Measurements from ENCODE around the gene MKNK2.
"Not testable (repeated sequence)": the region's sequence is repeated elsewhere in the genome, so short reads cannot be mapped to it uniquely, and the experiment has no call there.

The MKNK2 gene

DNA sequence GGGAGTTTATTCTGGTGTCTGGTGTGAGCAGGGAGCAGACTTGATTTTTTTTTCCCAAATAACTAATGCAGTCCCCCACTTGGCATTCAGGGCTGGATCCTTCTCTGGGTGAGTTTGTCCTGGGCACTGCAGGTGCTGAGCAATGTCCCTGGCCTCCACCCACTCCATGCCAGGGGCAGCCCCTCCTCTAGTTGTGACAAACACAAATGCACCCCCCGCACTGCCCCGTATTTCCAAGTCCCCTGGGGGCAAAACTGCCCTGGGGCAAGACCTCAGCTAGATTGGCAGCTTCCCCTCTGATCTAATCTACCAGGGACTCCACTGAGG, 38.6 kb upstream of the MKNK2 start:
- H3K4me3 ChIP-seq (ENCODE audit: insufficient read depth, low read depth, low read length, poor library complexity, severe bottlenecking) = no peak overlapping the region
- DNase-seq = no peak
- peak overlapping the region; percentile 57 for H3K27ac ChIP-seq (ENCODE audit: insufficient read depth, low read length, poor library complexity, severe bottlenecking)
- no peaks in the 10 kb centered on the region for H3K27me3 ChIP-seq (replicated peaks; ENCODE audit: control insufficient read depth, insufficient read depth, low read length, poor library complexity, severe bottlenecking)
- peaks cover 12% of the 10 kb centered on the region for H3K36me3 ChIP-seq (ENCODE audit: control insufficient read depth, insufficient read depth, low read length)
- peaks cover 74% of the 10 kb centered on the region for H3K4me1 ChIP-seq (ENCODE audit: control insufficient read depth, insufficient read depth, low read length, poor library complexity, severe bottlenecking)
- no peaks in the 10 kb centered on the region for H3K9me3 ChIP-seq (ENCODE audit: control insufficient read depth, low read length)

DNA sequence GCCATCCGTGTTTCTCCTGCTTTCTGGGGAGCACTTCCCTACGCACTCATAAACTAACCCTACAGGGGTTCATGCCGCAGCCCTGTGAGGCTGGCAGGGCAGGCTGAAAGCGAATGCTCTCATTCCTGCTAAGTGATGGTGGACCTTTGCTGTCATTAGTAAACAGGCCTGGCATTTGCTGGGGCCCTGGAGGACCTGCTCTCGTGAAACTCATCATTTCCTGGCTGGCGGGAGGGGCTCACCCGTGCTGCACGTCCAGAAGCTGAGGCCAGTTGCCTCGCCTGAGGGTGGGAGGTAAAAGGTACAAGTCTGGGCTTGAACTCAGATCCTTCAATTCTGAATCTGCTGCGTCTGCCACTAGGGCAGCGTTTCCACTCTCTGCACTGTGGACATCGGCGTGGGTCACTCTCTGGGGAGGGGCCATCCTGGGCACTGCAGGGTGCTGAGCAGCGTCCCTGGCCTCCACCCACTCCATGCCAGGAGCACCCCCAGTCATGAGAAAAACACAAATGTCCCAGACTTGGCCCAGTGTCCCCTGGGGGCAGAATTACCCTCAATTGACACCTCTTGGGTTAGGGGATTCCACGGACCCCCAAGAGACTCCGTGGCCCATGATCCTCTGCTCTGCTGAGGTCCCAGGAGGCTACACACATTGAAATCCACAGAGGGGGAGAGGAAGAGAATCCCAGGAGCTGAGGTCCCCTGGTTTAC, 38.1 kb upstream of the MKNK2 start:
- Histone ChIP-seq H3K27me3 (replicated peaks; ENCODE audit: control insufficient read depth, insufficient read depth, low read length, poor library complexity, severe bottlenecking) (no peaks in the 10 kb centered on the region), H3K4me1 (ENCODE audit: control insufficient read depth, insufficient read depth, low read length, poor library complexity, severe bottlenecking) (peaks cover 74% of the 10 kb centered on the region), H3K27ac (ENCODE audit: insufficient read depth, low read length, poor library complexity, severe bottlenecking) (peak overlapping the region; percentile 57), H3K36me3 (ENCODE audit: control insufficient read depth, insufficient read depth, low read length) (peaks cover 12% of the 10 kb centered on the region), H3K4me3 (ENCODE audit: insufficient read depth, low read depth, low read length, poor library complexity, severe bottlenecking) (no peak overlapping the region), H3K9me3 (ENCODE audit: control insufficient read depth, low read length) (no peaks in the 10 kb centered on the region)
- no peak for DNase-seq

DNA sequence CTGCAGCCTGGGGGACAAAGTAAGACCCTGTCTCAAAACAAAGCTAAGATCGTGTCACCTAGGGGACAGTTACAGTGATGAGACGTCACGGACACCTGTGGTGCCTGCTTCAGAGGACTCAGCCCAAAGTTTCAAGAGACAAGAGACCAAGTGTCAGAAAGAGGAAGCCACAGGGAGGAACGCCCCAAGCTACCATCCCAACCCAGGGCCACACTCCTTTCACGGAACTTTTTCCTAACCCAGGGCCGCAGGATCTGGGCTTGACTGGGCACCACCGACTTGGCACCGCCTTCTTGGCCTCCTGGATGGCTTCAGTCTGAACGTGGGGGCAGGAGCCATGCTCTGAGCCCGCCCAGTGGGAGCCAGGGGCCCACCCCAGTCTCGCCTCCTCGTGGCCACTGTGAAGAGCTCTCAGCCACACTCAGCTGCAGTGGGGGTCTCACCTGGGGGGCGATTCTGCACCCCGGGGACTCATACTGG, 36.6 kb upstream of the MKNK2 start:
- Histone ChIP-seq H3K27ac (ENCODE audit: insufficient read depth, low read length, poor library complexity, severe bottlenecking) (peak overlapping the region; percentile 68), H3K4me3 (ENCODE audit: insufficient read depth, low read depth, low read length, poor library complexity, severe bottlenecking) (no peak overlapping the region), H3K27me3 (replicated peaks; ENCODE audit: control insufficient read depth, insufficient read depth, low read length, poor library complexity, severe bottlenecking) (no peaks in the 10 kb centered on the region), H3K4me1 (ENCODE audit: control insufficient read depth, insufficient read depth, low read length, poor library complexity, severe bottlenecking) (peaks cover 71% of the 10 kb centered on the region), H3K36me3 (ENCODE audit: control insufficient read depth, insufficient read depth, low read length) (peaks cover 4% of the 10 kb centered on the region), H3K9me3 (ENCODE audit: control insufficient read depth, low read length) (no peaks in the 10 kb centered on the region)
- no peak for DNase-seq

- DNase-seq; H3K27me3 ChIP-seq (replicated peaks; ENCODE audit: control insufficient read depth, insufficient read depth, low read length, poor library complexity, severe bottlenecking); H3K9me3 ChIP-seq (ENCODE audit: control insufficient read depth, low read length); H3K36me3 ChIP-seq (ENCODE audit: control insufficient read depth, insufficient read depth, low read length); H3K4me3 ChIP-seq (ENCODE audit: insufficient read depth, low read depth, low read length, poor library complexity, severe bottlenecking): not testable (repeated sequence)
- Histone ChIP-seq H3K4me1 (ENCODE audit: control insufficient read depth, insufficient read depth, low read length, poor library complexity, severe bottlenecking) (peaks cover 74% of the 10 kb centered on the region), H3K27ac (ENCODE audit: insufficient read depth, low read length, poor library complexity, severe bottlenecking) (peak overlapping the region; percentile 68)
Measured at GRCh38 chr19:2086695-2087620, 35.9 kb upstream of the MKNK2 start.

DNA sequence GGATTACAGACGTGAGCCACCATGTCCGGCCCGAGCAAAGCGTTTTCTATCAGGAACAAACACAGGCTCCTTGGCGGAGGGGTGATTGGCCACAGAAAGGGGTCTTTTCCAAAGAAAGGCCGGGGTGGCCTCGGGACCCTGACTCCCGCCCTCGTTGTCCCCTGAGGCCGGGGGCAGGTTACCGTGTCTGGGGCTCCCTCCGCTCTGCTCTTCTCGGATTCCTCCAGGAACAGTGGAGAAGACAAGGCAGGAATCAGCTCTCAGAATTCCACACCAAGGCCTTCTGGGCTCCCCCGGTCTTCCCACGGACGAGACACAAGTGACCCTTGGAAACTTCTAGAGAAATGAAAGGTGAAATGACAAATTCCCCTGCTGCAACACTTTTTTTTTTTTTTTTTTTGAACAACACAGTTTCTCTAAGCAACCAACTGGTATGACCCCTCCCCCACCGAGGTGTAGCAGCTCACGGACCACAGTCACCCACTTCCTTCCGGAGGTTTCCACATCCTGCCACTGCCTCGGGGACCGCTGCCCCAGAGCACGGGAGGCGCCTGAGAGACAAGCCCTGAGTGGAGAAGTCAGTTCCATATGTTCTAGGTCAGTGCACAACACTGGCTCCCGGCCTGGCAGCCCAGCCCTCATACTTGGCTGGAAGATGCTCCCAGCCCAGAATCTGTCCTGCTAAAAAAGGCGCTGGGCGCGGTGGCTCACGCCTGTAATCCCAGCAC, 34.1 kb upstream of the MKNK2 start:
- H3K27ac ChIP-seq (ENCODE audit: insufficient read depth, low read length, poor library complexity, severe bottlenecking) = peak overlapping the region; percentile 98
- peak; percentile 90 to 94 (median 91) for DNase-seq

DNA sequence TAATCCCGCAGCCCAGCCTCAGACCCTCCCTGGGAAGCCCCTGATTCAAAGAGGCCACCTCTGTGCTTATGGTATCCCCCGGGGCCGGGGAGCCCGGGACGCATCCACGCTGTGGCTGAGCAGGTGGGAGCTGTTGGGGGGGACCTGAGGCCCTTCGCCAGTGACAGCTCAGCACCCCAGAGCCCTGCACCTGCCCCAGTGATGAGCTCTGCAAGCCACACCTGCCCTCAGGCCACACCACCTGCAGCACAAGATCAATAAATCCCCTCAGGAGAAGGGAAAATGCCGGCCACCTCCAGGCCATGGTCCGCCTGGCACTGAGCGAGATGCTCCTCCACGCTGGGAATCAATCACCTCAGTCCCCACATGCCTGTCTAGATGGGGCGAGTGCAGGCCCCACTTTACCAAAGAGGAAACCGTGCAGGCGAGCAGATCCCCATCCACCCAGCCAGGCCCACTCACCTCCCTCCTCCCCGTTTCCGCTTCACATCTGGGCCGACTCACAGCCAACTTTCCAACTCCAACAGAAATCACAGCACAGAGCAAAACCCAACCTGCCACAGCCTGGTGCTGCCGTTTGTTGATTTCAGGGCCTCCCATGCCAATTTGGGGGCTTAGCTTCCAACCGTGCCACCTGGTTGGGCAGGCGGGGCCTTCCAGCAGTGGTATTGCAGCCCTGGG, 32.3 kb upstream of the MKNK2 start:
- DNase-seq = peak; percentile 49 to 64 (median 52)
- Histone ChIP-seq H3K9me3 (ENCODE audit: control insufficient read depth, low read length) (no peaks in the 10 kb centered on the region), H3K27ac (ENCODE audit: insufficient read depth, low read length, poor library complexity, severe bottlenecking) (peak overlapping the region; percentile 98), H3K27me3 (replicated peaks; ENCODE audit: control insufficient read depth, insufficient read depth, low read length, poor library complexity, severe bottlenecking) (no peaks in the 10 kb centered on the region), H3K4me1 (ENCODE audit: control insufficient read depth, insufficient read depth, low read length, poor library complexity, severe bottlenecking) (peaks cover 68% of the 10 kb centered on the region), H3K4me3 (ENCODE audit: insufficient read depth, low read depth, low read length, poor library complexity, severe bottlenecking) (peak overlapping the region; percentile 88), H3K36me3 (ENCODE audit: control insufficient read depth, insufficient read depth, low read length) (peaks cover 23% of the 10 kb centered on the region)

More for the DNA sequence above, 34.1 kb upstream of the MKNK2 start:
- Histone ChIP-seq H3K4me1 (ENCODE audit: control insufficient read depth, insufficient read depth, low read length, poor library complexity, severe bottlenecking) (peaks cover 76% of the 10 kb centered on the region), H3K36me3 (ENCODE audit: control insufficient read depth, insufficient read depth, low read length) (peaks cover 6% of the 10 kb centered on the region), H3K27me3 (replicated peaks; ENCODE audit: control insufficient read depth, insufficient read depth, low read length, poor library complexity, severe bottlenecking) (no peaks in the 10 kb centered on the region), H3K4me3 (ENCODE audit: insufficient read depth, low read depth, low read length, poor library complexity, severe bottlenecking) (peak overlapping the region; percentile 88), H3K9me3 (ENCODE audit: control insufficient read depth, low read length) (no peaks in the 10 kb centered on the region)

- peak; percentile 42 to 50 (median 42) for DNase-seq
- Histone ChIP-seq H3K27ac (ENCODE audit: insufficient read depth, low read length, poor library complexity, severe bottlenecking) (peak overlapping the region; percentile 98), H3K4me3 (ENCODE audit: insufficient read depth, low read depth, low read length, poor library complexity, severe bottlenecking) (peak overlapping the region; percentile 88), H3K36me3 (ENCODE audit: control insufficient read depth, insufficient read depth, low read length) (peaks cover 35% of the 10 kb centered on the region), H3K9me3 (ENCODE audit: control insufficient read depth, low read length) (no peaks in the 10 kb centered on the region), H3K4me1 (ENCODE audit: control insufficient read depth, insufficient read depth, low read length, poor library complexity, severe bottlenecking) (peaks cover 57% of the 10 kb centered on the region), H3K27me3 (replicated peaks; ENCODE audit: control insufficient read depth, insufficient read depth, low read length, poor library complexity, severe bottlenecking) (no peaks in the 10 kb centered on the region)
Measured at GRCh38 chr19:2081873-2082810, 31.1 kb upstream of the MKNK2 start.

DNA sequence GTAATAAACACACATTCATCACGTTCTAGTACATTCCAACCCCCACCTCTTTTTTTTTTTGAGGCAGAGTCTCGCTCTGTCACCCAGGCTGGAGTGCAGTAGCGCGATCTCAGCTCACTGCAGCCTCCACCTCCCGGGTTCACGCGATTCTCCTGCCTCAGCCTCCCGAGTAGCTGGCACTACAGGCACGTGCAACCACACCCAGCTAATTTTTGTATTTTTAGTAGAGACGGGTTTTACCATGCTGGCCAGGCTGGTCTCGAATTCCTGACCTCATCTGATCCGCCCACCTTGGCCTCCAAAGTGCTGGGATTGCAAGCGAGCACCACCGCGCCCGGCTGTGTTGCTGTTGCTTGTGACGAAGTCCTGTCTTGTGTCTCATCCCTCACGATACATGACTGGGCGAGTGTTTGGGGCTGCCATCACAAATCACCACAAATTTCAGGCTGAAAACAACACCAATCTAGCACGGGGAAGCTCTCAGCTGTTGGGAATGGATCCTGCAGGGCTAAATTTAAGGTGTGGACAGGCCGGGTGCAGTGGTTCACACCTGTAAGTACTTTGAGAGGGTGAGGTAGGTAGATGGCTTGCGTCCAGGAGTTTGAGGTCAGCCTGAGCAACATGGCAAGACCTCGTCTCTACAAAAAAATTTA, 29.4 kb upstream of the MKNK2 start:
- no peak for DNase-seq
- Histone ChIP-seq H3K27me3 (replicated peaks; ENCODE audit: control insufficient read depth, insufficient read depth, low read length, poor library complexity, severe bottlenecking) (no peaks in the 10 kb centered on the region), H3K27ac (ENCODE audit: insufficient read depth, low read length, poor library complexity, severe bottlenecking) (peak overlapping the region; percentile 63), H3K4me3 (ENCODE audit: insufficient read depth, low read depth, low read length, poor library complexity, severe bottlenecking) (no peak overlapping the region), H3K9me3 (ENCODE audit: control insufficient read depth, low read length) (no peaks in the 10 kb centered on the region), H3K36me3 (ENCODE audit: control insufficient read depth, insufficient read depth, low read length) (peaks cover 51% of the 10 kb centered on the region), H3K4me1 (ENCODE audit: control insufficient read depth, insufficient read depth, low read length, poor library complexity, severe bottlenecking) (peaks cover 40% of the 10 kb centered on the region)
